ENCODE measurements around the gene YBEY.

DNA sequence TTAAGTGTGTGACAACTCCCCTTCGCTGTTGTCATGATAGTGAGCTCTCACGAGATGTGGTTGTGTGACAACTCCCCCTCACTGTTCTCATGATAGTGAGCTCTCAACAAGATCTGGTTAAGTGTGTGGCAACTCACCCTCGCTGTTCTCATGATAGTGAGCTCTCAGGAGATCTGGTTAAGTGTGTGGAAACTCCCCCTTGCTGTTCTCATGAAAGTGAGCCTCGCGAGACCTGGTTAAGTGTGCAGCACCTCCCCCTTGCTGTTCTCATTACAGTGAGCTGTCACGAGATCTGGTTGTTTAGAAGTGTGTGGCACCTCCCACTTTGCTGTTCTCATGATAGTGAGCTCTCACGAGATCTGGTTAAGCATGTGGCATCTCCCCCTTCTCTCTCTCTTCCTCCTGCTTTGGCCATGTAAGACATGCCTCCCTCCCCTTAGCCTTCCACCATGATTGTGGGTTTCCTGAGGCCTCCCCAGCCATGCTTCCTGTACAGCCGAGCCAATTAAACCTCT lies 32.5 kb upstream of the YBEY start:
- TF ChIP-seq, protein P1, sequence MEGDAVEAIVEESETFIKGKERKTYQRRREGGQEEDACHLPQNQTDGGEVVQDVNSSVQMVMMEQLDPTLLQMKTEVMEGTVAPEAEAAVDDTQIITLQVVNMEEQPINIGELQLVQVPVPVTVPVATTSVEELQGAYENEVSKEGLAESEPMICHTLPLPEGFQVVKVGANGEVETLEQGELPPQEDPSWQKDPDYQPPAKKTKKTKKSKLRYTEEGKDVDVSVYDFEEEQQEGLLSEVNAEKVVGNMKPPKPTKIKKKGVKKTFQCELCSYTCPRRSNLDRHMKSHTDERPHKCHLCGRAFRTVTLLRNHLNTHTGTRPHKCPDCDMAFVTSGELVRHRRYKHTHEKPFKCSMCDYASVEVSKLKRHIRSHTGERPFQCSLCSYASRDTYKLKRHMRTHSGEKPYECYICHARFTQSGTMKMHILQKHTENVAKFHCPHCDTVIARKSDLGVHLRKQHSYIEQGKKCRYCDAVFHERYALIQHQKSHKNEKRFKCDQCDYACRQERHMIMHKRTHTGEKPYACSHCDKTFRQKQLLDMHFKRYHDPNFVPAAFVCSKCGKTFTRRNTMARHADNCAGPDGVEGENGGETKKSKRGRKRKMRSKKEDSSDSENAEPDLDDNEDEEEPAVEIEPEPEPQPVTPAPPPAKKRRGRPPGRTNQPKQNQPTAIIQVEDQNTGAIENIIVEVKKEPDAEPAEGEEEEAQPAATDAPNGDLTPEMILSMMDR (conservative IDR thresholded peaks at IDR 0.05), result no peak
- no peak for TF ChIP-seq ZFX (IDR thresholded peaks at IDR 0.05)

Measured in C4-2B (cell line).